Fibroblast of lung (primary cell): ENCODE measurements around the gene VAC14. TPM values are rescaled to one million over a fixed set of nuclear protein-coding genes. Genes with fewer than 3 reads are reported as not detected.

Experiments used
- DNase-seq, 2 donors: peaks; one replicate each; pipeline versions ENCODE4 v3.0.0 to v3.0.0-alpha.2; 2010; ENCODE audit warnings: low read depth in 2 of 2
- H2AFZ ChIP-seq: 2 replicates; pipeline ENCODE4 v1.5.1; 2012; ENCODE audit warnings: low read length, control low read depth, inconsistent platforms
- H3K27ac ChIP-seq: 2 replicates; pipeline ENCODE4 v1.5.1; 2011; ENCODE audit warnings: low read length, control low read depth; ENCODE audit not compliant: insufficient read depth
- H3K27me3 ChIP-seq: 2 replicates; pipeline ENCODE4 v1.5.1; 2011; ENCODE audit warnings: mild to moderate bottlenecking, low read length; ENCODE audit not compliant: control insufficient read depth, insufficient read depth
- H3K36me3 ChIP-seq: 2 replicates; pipeline ENCODE4 v1.5.1; 2011; ENCODE audit warnings: low read length; ENCODE audit not compliant: control insufficient read depth, insufficient read depth
- H3K4me1 ChIP-seq: 2 replicates; pipeline ENCODE4 v1.5.1; 2011; ENCODE audit warnings: low read length; ENCODE audit not compliant: control insufficient read depth, insufficient read depth; ENCODE audit errors: extremely low read depth
- H3K4me2 ChIP-seq: 2 replicates; pipeline ENCODE4 v1.5.1; 2011; ENCODE audit warnings: low read length, control low read depth; ENCODE audit not compliant: insufficient read depth; ENCODE audit errors: extremely low read depth
- H3K4me3 ChIP-seq, 4 experiments: fragments of 200-600 bp in 1 of 4; sonication (generic) in 1 of 4; replicated peaks in 1 of 4; 2 replicates each; pipeline ENCODE4 v1.5.1; 2011 to 2016; ENCODE audit warnings: low read length in 4 of 4, low read depth in 3 of 4, mild to moderate bottlenecking in 3 of 4, control low read depth in 2 of 4, inconsistent platforms in 1 of 4, mixed read lengths in 1 of 4; ENCODE audit not compliant: insufficient read depth in 1 of 4; ENCODE audit errors: control extremely low read depth in 1 of 4
- H3K79me2 ChIP-seq: 2 replicates; pipeline ENCODE4 v1.5.1; 2012; ENCODE audit warnings: mild to moderate bottlenecking, low read length, inconsistent platforms; ENCODE audit not compliant: control insufficient read depth, insufficient read depth
- H3K9ac ChIP-seq: 2 replicates; pipeline ENCODE4 v1.5.1; 2011; ENCODE audit warnings: mild to moderate bottlenecking, low read length, control low read depth; ENCODE audit not compliant: insufficient read depth
- H3K9me3 ChIP-seq: 2 replicates; pipeline ENCODE4 v1.5.1; 2012; ENCODE audit warnings: low read depth, low read length; ENCODE audit not compliant: control insufficient read depth, insufficient read depth
- H4K20me1 ChIP-seq: 2 replicates; pipeline ENCODE4 v1.5.1; 2011; ENCODE audit warnings: low read length; ENCODE audit not compliant: control insufficient read depth, insufficient read depth; ENCODE audit errors: extremely low read depth
- EZH2 ChIP-seq: IDR thresholded peaks from 2 replicates; pipeline ENCODE4 v1.5.1; 2012; ENCODE audit warnings: low read length, control low read depth, mild to moderate bottlenecking; ENCODE audit errors: missing control alignments
- polyA plus RNA-seq, 2 donors: library from polyadenylated mRNA; depleted of rRNA in 1 of 2; stranded (reverse) in 1 of 2; unstranded in 1 of 2; fragments of >200 nt; gene quantifications; 2 replicates each; pipeline ENCODE4 v1.2.1, GENCODE V29; 2011 to 2012; ENCODE audit warnings: missing spikeins in 1 of 2
- total RNA-seq: library from RNA; depleted of rRNA; stranded (reverse); fragments of >200 nt; gene quantifications from 2 replicates; pipeline ENCODE4 v1.2.1, GENCODE V29; 2014
- TF ChIP-seq, protein P1 (sequence below), 2 donors: IDR thresholded peaks in 1 of 2; conservative IDR thresholded peaks in 1 of 2; 1 replicate in 1 of 2; 2 replicates in 1 of 2; pipeline ENCODE4 v1.5.1; 2011 to 2012; ENCODE audit warnings: low read length in 2 of 2, control low read depth in 1 of 2, inconsistent platforms in 1 of 2, low read depth in 1 of 2, mild to moderate bottlenecking in 1 of 2

The VAC14 gene
- total and polyA plus RNA-seq, 2 donors (not counting 1 experiment from before 2014, with no cell fraction given) = 25.0 to 29.2 TPM

DNA sequence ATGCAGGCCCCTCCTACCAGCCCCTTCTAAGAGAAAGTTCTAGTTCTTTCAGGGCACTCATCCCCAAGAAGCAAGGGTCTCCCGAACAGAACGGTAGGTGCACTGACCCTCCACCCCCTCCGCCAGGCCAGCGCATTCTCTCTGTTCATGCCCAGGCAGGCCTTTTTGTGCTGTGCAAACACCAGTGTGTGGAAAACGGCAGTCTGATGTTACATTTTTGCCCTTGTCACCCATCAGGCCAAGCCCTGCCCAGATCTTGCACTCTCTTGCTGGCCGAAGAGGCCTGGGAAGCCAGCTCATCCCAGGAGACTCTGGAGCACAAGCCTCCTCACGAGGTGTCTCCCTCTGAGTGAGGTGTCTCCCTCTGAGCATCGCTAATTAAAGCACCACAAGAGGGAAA, 99.0 kb downstream of the VAC14 start:
- Histone ChIP-seq H3K9ac (no peak overlapping the region), H3K4me3 (no peak overlapping the region)

DNA sequence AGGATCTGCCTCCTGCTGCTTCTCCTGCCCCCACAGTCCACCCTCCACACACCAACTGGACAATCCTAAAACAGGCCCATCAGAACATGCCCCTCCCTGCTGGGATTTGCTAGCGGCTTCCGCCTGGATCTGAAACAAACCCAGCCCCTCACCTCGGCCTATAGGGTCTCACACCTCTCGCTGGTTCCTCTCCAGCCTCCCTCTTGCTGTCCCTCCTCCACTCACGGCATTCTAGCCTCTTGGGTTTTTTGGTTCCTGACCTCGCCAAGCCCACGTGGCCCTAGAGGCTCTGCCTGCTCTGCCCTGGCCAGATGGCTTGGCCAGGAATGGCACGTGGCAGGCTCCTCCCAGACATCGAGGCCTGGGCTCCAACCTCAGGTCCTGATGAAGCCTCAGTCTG, 99.4 kb downstream of the VAC14 start:
- Histone ChIP-seq H4K20me1 (no peaks in the 10 kb centered on the region), H3K4me2 (no peak overlapping the region), H3K36me3 (no peaks in the 10 kb centered on the region), H3K27ac (peak overlapping the region; percentile 97), H3K4me1 (peaks cover 54% of the 10 kb centered on the region), H3K79me2 (no peaks in the 10 kb centered on the region), H3K4me3 (no peak overlapping the region), H3K9me3 (no peaks in the 10 kb centered on the region), H3K9ac (no peak overlapping the region), H2AFZ (no peak overlapping the region), H3K27me3 (no peaks in the 10 kb centered on the region)
- TF ChIP-seq, protein P1, sequence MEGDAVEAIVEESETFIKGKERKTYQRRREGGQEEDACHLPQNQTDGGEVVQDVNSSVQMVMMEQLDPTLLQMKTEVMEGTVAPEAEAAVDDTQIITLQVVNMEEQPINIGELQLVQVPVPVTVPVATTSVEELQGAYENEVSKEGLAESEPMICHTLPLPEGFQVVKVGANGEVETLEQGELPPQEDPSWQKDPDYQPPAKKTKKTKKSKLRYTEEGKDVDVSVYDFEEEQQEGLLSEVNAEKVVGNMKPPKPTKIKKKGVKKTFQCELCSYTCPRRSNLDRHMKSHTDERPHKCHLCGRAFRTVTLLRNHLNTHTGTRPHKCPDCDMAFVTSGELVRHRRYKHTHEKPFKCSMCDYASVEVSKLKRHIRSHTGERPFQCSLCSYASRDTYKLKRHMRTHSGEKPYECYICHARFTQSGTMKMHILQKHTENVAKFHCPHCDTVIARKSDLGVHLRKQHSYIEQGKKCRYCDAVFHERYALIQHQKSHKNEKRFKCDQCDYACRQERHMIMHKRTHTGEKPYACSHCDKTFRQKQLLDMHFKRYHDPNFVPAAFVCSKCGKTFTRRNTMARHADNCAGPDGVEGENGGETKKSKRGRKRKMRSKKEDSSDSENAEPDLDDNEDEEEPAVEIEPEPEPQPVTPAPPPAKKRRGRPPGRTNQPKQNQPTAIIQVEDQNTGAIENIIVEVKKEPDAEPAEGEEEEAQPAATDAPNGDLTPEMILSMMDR (conservative IDR thresholded peaks at IDR 0.05 in 1 of 2, IDR thresholded peaks at IDR 0.05 in 1 of 2; ENCODE audit: low read depth in 1 of 2, low read length in 2 of 2) = no peak
- TF ChIP-seq EZH2 = no peak
- DNase-seq = no peak

More for the DNA sequence above, 99.0 kb downstream of the VAC14 start:
- H3K27me3 ChIP-seq = no peaks in the 10 kb centered on the region
- TF ChIP-seq EZH2 = no peak
- TF ChIP-seq, protein P1 (conservative IDR thresholded peaks at IDR 0.05 in 1 of 2, IDR thresholded peaks at IDR 0.05 in 1 of 2; ENCODE audit: low read depth in 1 of 2, low read length in 2 of 2) = no peak
- no peak overlapping the region for H2AFZ ChIP-seq
- no peak overlapping the region for H3K4me2 ChIP-seq
- peaks cover 56% of the 10 kb centered on the region for H3K4me1 ChIP-seq
- H3K79me2 ChIP-seq = no peaks in the 10 kb centered on the region
- no peaks in the 10 kb centered on the region for H3K36me3 ChIP-seq
- DNase-seq = no peak
- no peaks in the 10 kb centered on the region for H4K20me1 ChIP-seq
- no peaks in the 10 kb centered on the region for H3K9me3 ChIP-seq
- H3K27ac ChIP-seq = peak overlapping the region; percentile 97

DNA sequence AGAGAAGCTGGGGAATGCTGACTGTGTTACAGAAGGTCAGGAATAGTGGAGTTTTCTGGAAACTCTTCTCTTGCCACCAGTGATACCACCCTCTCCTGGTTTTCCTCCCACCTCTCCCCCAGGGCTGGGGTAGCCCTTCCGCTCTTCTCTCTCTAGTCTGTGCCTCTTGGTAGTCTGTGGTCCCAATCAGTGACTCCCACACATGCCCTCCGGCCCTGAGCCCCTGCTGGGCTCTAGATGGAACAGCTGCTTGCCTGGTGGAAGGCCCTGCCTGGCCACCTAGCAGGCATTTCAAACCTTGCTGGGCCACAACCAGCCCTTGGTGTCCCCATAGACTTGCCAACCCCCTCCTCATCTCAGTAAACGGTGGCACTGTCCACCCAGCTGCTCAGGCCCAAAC, 99.9 kb downstream of the VAC14 start:
- H3K79me2 ChIP-seq = no peaks in the 10 kb centered on the region
- H3K27me3 ChIP-seq = no peaks in the 10 kb centered on the region
- H3K9ac ChIP-seq = no peak overlapping the region
- TF ChIP-seq, protein P1 (conservative IDR thresholded peaks at IDR 0.05 in 1 of 2, IDR thresholded peaks at IDR 0.05 in 1 of 2; ENCODE audit: low read depth in 1 of 2, low read length in 2 of 2) = no peak
- no peak for TF ChIP-seq EZH2
- peaks cover 49% of the 10 kb centered on the region for H3K4me1 ChIP-seq
- no peak for DNase-seq
- H3K27ac ChIP-seq = peak overlapping the region; percentile 10
- no peak overlapping the region for H2AFZ ChIP-seq
- no peak overlapping the region for H3K4me3 ChIP-seq
- no peak overlapping the region for H3K4me2 ChIP-seq
- H3K9me3 ChIP-seq = no peaks in the 10 kb centered on the region
- no peaks in the 10 kb centered on the region for H3K36me3 ChIP-seq
- H4K20me1 ChIP-seq = no peaks in the 10 kb centered on the region
